ENCODE measurements around the gene CCDC89.
"Not testable (repeated sequence)": the region's sequence is repeated elsewhere in the genome, so short reads cannot be mapped to it uniquely, and the experiment has no call there.

CCDC89 gene

DNA sequence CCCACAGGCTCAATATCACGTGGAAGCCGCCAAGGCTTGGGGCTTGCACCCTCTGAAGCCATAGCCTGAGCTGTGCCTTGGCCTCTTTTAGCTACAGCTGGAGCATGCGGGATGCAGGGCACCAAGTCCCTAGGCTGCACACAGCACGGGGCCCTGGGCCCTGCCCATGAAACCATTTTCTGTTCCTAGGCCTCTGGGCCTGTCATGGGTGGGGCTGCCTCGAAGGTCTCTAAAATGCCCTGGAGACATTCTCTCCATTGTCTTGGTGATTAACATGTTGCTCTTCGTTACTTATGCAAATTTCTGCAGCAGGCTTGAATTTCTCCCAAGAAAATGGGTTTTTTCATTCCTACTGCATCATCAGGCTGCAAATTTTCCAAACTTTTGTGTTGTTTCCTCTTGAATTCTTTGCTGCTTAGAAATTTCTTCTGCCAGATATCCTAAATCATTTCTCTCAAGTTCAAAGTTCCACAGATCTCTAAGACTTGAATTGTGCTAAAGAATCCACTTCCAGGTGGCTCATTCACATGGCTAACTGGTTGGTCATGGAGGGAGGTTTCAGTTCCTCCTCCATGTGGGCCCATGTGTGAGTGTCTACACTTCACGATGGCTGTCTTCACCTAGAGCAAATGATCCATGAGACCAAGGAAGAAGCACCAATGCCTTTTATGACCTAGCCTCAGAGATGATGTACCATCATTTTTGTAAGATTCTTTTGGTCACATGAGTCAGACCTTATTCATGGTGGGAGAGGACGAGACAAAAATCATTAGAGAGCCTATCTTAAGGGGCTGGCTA, 13.7 kb downstream of the CCDC89 start:
- Histone ChIP-seq H3K9me3 (ENCODE audit: control insufficient read depth, insufficient read depth, low read length) (peaks cover 3% of the 10 kb centered on the region; the same call in 1 of the 2 replicates), H3K9ac (ENCODE audit: low read depth, low read length) (no peak overlapping the region), H3K4me1 (ENCODE audit: insufficient read depth, low read length) (no peaks in the 10 kb centered on the region), H3K36me3 (ENCODE audit: insufficient read depth, low read length) (no peaks in the 10 kb centered on the region)

DNA sequence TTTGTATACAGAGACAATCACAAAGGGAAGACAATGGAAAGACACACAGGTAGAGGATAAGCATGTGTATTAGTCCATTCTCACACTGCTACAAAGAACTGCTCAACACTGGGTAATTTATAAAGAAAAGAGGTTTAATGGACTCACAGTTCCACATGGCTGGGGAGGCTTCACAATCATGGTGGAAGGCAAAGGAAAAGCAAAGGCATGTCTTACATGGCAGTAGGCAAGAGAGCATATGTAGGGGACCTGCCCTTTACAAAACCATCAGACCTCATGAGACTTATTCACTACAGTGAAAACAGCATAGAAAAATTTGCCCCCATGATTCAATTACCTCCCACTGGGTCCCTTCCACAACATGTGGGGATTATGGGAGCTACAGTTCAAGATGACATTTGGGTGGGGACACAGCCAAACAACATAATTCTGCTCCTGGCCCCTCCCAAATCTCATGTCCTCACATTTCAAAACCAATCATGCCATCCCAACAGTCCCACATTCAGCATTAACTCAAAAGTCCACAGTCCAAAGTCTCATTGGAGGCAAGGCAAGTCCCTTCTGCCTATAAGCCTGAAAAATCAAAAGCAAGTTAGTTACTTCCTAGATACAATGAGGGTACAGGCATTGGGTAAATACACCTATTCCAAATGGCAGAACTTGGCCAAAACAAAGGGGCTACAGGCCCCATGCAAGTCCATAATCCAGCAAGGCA, 14.9 kb downstream of the CCDC89 start:
- H3K9me3 ChIP-seq (ENCODE audit: control insufficient read depth, insufficient read depth, low read length); H3K9ac ChIP-seq (ENCODE audit: low read depth, low read length); H3K36me3 ChIP-seq (ENCODE audit: insufficient read depth, low read length); H3K4me1 ChIP-seq (ENCODE audit: insufficient read depth, low read length): not testable (repeated sequence)

DNA sequence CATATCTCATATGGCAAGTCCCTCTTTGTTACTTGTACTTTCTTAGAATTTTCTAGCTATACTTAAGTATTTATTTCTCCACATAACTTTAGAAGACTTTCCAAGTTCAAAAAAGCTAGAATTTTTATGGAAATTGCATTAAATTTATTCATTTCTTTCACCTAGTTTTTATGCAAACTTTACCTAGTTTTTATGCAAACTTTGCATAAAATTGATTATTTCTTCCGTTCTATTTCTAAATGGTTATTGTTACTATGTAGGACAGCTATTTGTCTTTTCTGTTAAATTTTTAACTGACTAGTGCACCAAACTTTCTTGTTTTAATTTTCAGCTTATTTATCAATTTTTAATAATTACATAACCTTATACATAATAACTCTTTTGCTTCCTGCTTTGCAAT, 17.8 kb downstream of the CCDC89 start:
- Histone ChIP-seq H3K9ac (ENCODE audit: low read depth, low read length) (no peak overlapping the region), H3K4me1 (ENCODE audit: insufficient read depth, low read length) (peaks cover 5% of the 10 kb centered on the region; the same call in 1 of the 2 replicates), H3K9me3 (ENCODE audit: control insufficient read depth, insufficient read depth, low read length) (peaks cover 3% of the 10 kb centered on the region; the same call in 1 of the 2 replicates)

DNA sequence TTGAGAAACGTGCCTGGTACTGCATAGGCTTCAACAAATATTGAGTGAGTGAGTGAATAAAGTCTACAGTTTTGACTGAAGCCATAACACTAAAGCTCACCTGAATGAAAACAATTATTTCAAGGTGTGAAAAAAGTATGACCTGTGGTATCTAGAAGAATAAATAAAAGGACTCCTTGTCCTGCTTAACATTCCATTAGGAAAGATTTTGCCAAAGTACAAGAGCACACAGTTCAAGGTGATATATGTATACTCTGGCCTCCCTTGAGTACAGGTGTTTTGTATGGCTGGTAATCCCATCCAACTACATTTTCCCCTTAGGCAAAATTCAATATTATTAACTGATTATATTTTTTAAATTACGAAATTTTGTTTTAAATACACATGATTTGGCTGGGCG, 19.3 kb downstream of the CCDC89 start:
- Histone ChIP-seq H3K36me3 (ENCODE audit: insufficient read depth, low read length) (peaks cover 3% of the 10 kb centered on the region), H3K9ac (ENCODE audit: low read depth, low read length) (no peak overlapping the region), H3K9me3 (ENCODE audit: control insufficient read depth, insufficient read depth, low read length) (no peaks in the 10 kb centered on the region), H3K4me1 (ENCODE audit: insufficient read depth, low read length) (peaks cover 5% of the 10 kb centered on the region; the same call in 1 of the 2 replicates)

More for the DNA sequence above, 17.8 kb downstream of the CCDC89 start:
- no peaks in the 10 kb centered on the region for H3K36me3 ChIP-seq (ENCODE audit: insufficient read depth, low read length)

DNA sequence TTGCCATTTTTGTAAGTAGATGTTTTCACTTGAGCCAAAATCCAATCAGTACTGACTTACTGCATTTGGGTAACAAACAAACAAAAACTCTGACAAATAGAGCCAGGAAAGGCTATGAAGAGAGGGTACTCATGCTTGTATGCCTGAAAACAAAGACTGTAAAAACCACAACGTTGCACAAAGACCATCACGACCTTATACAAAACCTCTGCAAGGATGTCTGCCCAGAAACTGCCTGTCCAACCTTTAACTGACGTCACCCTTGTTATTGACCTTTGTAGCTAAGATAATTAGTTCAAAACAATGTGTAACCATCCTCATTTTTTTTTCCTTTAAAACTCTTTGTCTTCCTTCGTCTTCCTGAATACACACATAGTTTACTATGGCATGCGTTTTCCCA, 20.3 kb downstream of the CCDC89 start:
- Histone ChIP-seq H3K9me3 (ENCODE audit: control insufficient read depth, insufficient read depth, low read length) (no peaks in the 10 kb centered on the region), H3K9ac (ENCODE audit: low read depth, low read length) (no peak overlapping the region), H3K36me3 (ENCODE audit: insufficient read depth, low read length) (peaks cover 3% of the 10 kb centered on the region), H3K4me1 (ENCODE audit: insufficient read depth, low read length) (peaks cover 5% of the 10 kb centered on the region; the same call in 1 of the 2 replicates)

DNA sequence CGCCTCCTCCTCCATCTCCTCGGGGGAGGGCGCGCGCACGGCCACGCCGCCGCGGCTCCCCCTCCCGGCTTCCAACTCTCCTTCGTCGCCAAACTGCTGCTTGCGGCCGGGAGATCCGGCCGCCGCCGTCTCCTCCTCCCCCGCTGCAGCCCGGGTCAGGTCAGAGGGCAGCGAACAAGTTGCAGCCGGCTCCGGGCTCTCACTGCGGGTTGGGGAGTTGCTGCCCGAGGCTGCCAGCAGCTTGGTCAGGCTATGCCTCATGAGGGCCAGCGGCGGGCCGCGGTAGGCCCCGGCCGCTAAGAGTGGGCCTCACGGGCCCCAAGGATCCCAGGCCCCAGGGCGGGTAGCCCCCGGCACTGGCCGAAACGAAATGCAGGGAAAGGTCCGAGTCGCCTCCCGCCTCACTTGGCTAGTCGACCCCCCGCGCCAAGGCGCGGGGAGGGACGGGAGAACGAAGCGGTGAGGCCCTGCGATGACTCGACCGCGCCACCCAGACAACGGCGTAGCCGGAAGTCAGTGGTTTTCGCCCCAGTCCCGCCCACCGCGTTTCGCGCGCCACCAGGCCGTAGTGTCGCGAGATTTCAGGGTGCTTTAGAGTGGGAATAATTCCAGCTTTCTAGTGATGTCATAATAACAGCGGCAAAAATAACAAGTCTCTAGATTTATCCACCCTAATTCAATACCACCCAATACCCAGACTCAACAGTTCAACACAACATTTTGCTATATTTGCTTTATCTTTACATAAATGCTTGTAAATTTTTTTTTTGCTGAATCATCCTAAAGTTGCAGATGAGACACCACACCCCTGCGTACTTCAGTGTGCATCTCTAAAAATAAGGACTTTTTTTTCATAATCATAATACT, 21.1 kb downstream of the CCDC89 start, which contains the start of gene CREBZF:
Gene CREBZF (minus strand): TSS at position 515 of the 867 bp plus-strand sequence. CDS start 254 bp downstream, at position 261.
- Histone ChIP-seq H3K9me3 (ENCODE audit: control insufficient read depth, insufficient read depth, low read length) (no peaks in the 10 kb centered on the region), H3K4me1 (ENCODE audit: insufficient read depth, low read length) (peaks cover 5% of the 10 kb centered on the region; the same call in 1 of the 2 replicates), H3K9ac (ENCODE audit: low read depth, low read length) (peak within 1 kb of the TSS; percentile 100), H3K36me3 (ENCODE audit: insufficient read depth, low read length) (peaks cover 3% of the 10 kb centered on the region)

DNA sequence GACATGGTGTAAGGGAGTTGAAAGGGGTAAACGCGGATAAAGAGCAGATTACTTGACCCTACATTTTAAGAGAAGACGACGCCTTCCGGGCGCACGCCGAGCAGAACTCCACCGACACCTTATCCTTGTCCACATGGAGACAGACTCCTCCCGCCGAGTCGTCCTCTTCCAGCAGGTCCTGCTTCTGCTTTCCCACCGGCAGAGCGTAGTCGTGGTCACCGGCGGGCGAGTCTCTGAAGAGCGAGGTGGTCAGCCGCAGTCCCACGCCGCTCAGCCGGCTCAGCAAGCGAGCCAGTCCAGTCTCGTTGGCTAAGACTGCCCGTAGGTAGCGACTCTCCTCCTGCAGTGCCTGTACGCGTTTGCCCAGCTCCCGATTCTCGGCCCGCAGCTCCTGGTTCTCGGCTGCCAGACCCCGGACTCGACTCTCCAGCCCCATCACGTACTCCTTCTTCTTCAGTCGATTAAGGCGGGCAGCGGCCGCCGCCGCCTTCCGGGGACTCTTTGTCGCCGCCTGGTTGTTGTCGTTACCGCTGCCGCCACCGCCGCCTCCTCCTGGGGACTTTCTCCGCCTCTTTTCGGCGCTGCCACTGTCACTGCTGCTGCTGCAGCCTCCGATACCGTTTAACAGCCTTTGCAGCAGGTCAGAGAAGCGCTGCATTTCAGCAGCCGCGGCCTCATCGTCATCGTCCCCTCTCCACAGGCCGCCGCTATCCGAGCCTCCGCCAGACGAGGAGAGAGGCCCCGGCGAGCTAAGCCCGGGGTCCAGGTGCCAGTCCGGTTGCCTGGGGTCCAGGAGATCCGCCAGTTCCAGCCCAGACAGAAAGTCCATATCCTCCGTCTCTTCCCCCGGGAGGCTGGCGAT, 22.0 kb downstream of the CCDC89 start:
- peak overlapping the region; percentile 100 for H3K9ac ChIP-seq (ENCODE audit: low read depth, low read length)
- H3K9me3 ChIP-seq (ENCODE audit: control insufficient read depth, insufficient read depth, low read length), result no peaks in the 10 kb centered on the region
- H3K36me3 ChIP-seq (ENCODE audit: insufficient read depth, low read length), result peaks cover 3% of the 10 kb centered on the region
- H3K4me1 ChIP-seq (ENCODE audit: insufficient read depth, low read length), result peaks cover 5% of the 10 kb centered on the region; the same call in 1 of the 2 replicates

DNA sequence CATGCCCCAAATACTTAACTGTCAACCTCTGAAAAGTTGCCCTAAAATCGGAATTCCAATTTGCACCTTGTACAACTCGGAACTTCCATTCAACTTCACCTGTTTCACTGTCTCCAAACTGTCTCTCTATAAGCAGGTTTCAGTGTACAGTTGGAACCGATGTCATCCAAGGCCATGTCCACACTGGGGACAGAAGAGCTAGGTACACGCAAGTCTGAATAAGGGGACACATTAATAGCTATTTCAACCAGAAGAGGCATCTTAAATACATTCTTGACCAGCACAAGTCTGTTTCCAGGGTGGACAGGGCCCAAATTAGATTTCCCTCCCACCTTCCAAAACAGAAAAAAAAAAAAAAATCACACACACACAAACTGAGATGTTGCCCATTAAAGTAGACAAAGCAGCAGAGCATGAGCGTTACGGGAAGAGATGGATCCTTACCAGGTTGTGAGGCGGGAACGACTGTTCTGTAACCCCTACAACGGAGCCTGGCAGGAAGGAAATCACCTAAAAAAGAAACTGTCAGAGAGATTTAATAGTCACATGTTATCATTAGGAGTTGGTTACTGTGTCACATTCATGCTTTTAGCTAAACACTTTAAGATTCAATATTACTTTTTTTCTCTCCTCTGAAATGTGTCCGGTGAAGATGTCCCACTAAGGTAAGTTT, 22.8 kb downstream of the CCDC89 start:
- Histone ChIP-seq H3K9ac (ENCODE audit: low read depth, low read length) (peak overlapping the region; percentile 100), H3K36me3 (ENCODE audit: insufficient read depth, low read length) (peaks cover 3% of the 10 kb centered on the region), H3K4me1 (ENCODE audit: insufficient read depth, low read length) (peaks cover 5% of the 10 kb centered on the region; the same call in 1 of the 2 replicates), H3K9me3 (ENCODE audit: control insufficient read depth, insufficient read depth, low read length) (no peaks in the 10 kb centered on the region)

DNA sequence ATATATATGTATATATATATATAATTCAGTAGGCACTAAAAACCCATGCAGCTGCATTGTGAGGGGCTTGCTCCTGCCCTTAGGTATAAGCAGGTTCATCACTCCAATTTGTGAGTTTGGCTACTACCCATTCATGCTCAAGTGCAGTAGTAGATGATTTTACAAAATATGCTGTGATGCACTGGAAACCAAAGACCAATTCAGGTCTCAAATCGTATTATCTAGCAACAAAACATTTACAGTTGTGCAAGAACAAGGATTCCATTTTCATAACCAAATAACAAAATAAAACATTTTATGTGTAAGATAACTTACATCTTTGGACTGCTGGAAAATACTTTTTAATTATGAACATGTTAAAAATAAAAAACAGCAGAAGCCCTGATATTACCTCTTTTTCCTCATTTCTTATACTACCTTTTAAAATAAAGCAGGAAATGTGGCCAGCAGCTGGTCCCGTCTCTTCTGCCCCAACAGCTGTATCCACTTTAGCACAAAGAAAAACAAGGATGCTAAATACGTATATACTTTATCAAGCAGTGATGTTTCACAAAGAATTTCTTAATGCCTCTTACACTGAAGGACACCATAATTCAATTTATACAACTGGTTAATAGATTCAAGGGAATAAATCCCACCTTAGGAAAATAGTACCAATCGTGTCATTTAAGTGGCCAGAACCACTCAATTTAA, 23.9 kb downstream of the CCDC89 start:
- H3K4me1 ChIP-seq (ENCODE audit: insufficient read depth, low read length), result peaks cover 5% of the 10 kb centered on the region; the same call in 1 of the 2 replicates
- H3K9me3 ChIP-seq (ENCODE audit: control insufficient read depth, insufficient read depth, low read length), result no peaks in the 10 kb centered on the region
- peaks cover 3% of the 10 kb centered on the region for H3K36me3 ChIP-seq (ENCODE audit: insufficient read depth, low read length)
- peak overlapping the region; percentile 12; the same call in 1 of the 2 replicates for H3K9ac ChIP-seq (ENCODE audit: low read depth, low read length)

DNA sequence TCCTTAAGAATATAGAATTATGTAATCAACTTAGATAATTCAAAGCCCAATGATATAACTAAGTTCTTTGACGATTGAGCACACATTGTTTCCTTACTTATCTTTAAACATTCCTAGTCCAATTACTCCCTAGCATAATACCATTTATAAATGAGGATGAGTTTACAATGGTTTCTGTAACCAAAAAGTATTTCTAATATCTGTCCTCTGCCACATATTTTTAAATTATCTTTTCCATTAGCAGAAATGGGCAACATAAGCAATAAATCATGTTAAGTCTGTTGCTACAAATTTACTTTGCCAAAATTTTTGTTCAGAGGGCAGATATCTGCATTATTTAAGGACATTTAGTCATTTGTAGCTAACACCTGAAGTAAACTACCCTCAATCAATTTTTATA, 27.8 kb downstream of the CCDC89 start:
- no peak overlapping the region for H3K9ac ChIP-seq (ENCODE audit: low read depth, low read length)
- peaks cover 6% of the 10 kb centered on the region for H3K36me3 ChIP-seq (ENCODE audit: insufficient read depth, low read length)
- H3K4me1 ChIP-seq (ENCODE audit: insufficient read depth, low read length), result no peaks in the 10 kb centered on the region
- H3K9me3 ChIP-seq (ENCODE audit: control insufficient read depth, insufficient read depth, low read length), result no peaks in the 10 kb centered on the region

DNA sequence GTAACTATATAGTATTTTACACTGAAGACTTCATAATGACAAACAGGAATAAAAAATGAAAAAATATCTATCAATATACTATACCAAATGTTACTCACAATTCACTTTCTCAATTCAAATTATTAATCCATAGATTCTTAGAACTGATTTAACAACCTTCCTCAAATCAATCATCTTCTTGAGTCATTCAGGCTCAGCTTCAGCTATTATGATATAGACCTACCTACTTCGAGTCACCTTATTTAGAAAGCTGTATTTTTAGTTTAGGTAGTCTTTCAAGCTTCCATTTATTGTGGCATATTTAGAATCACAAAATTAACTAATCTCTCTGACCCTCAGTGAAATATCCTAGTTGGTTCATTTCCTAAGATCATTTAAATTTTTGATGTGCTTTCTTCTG, 29.2 kb downstream of the CCDC89 start:
- Histone ChIP-seq H3K9ac (ENCODE audit: low read depth, low read length) (no peak overlapping the region), H3K4me1 (ENCODE audit: insufficient read depth, low read length) (no peaks in the 10 kb centered on the region), H3K9me3 (ENCODE audit: control insufficient read depth, insufficient read depth, low read length) (no peaks in the 10 kb centered on the region), H3K36me3 (ENCODE audit: insufficient read depth, low read length) (peaks cover 3% of the 10 kb centered on the region)

DNA sequence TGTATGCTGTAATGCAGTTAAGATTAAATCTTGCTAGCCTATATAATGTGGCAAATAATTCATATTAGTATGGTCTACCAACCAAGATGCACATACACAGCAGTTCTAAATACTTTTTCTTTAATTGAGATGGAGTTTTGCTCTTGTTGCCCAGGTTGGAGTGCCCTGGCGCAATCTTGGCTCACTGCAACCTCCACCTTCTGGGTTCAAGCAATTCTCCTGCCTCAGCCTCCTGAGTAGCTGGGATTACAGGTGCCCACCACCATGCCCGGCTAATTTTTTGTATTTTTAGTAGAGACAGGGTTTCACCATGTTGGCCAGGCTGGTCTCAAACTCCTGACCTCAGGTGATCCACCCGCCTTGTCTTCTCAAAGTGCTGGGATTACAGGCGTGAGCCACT, 31.7 kb downstream of the CCDC89 start:
- not testable (repeated sequence) for H3K4me1 ChIP-seq (ENCODE audit: insufficient read depth, low read length); H3K9me3 ChIP-seq (ENCODE audit: control insufficient read depth, insufficient read depth, low read length); H3K9ac ChIP-seq (ENCODE audit: low read depth, low read length); H3K36me3 ChIP-seq (ENCODE audit: insufficient read depth, low read length)
